ENCODE measurements around the gene C9orf43.

DNA sequence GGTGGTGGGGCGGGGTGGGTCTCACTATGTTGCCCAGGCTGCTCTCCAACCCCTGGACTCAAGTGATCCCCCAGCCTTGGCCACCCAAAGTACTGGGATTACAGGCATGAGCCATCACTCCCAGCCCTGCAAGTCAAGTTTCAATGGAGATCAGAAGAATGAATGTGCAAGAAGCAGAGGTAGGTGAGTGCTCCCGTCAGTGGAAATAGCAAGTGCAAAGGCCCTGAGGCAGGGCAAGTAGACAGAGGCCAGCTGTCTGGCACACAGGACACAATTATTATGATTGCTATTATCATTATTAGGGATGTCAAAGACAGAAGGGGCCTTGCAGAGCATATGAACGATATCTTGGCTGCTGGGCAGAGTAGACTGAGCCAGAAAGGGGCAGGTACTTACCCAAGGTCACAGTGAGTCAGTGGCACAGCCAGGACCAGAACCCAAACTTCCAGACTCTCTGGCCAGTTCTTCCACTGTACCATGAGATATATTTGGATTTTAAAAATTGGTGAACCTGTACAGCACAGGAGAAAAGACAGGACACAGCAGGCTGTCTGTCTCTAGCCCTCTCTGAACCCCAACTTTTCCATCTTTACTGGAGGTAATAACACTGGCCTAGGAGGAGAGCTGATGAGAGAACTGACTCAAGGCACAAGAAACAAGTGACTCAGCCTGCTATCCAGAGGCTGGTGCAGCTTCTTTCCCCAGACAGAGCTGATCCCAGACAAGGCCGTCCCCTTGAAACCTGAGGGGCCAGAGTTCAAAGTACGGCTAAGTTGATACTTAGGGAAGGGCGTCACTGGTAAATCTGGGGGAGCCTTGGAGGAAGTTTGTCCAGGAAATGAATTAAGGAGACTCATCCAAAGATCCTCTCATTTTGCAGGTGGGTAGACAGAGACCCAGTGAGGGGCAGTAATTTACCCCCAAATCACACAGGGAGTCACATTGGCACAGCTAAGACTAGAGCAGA is 35.2 kb upstream of the C9orf43 start:
- TF ChIP-seq, protein P1, sequence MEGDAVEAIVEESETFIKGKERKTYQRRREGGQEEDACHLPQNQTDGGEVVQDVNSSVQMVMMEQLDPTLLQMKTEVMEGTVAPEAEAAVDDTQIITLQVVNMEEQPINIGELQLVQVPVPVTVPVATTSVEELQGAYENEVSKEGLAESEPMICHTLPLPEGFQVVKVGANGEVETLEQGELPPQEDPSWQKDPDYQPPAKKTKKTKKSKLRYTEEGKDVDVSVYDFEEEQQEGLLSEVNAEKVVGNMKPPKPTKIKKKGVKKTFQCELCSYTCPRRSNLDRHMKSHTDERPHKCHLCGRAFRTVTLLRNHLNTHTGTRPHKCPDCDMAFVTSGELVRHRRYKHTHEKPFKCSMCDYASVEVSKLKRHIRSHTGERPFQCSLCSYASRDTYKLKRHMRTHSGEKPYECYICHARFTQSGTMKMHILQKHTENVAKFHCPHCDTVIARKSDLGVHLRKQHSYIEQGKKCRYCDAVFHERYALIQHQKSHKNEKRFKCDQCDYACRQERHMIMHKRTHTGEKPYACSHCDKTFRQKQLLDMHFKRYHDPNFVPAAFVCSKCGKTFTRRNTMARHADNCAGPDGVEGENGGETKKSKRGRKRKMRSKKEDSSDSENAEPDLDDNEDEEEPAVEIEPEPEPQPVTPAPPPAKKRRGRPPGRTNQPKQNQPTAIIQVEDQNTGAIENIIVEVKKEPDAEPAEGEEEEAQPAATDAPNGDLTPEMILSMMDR (IDR thresholded peaks at IDR 0.05): no peak
- no peak for TF ChIP-seq POLR2A (IDR thresholded peaks at IDR 0.05)

All from testis (tissue), 2 donors.